ENCODE data around the gene PNKD.

Gene PNKD

GRCh38 chr2:218343591-218343990, 73.3 kb downstream of the PNKD start:
- peak; percentile 42 for DNase-seq (ENCODE audit: low read depth)

DNA sequence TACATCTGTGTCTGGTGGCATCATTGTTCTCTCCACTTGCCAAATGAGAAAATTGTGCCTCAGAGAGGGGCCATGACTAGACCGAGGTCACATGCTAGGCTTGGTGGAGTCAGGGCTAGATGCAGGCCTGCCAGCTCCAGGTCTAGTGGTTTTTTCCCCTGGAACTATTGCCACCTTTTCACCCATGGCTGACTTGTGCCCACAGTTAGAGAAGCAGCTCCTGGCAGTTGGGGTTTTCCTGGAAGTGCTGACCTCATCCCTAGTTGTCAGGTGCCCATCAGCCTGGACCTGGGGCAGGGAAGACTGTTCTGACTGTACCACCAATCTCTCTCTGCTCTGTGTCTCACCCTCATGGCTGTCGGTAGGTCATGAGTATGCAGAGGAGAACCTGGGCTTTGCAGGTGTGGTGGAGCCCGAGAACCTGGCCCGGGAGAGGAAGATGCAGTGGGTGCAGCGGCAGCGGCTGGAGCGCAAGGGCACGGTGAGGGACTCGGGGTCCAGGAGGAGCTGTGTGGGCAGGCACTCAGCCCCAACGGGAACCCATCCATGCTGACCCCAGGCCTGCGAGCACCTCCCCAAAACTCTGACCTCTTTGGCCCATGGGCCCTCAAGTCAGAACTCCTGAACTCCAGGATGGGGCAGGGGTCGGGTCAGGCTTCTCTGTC, 73.9 kb downstream of the PNKD start:
- no peak for DNase-seq (ENCODE audit: low read depth)

GRCh38 chr2:218344755-218345417, 74.6 kb downstream of the PNKD start:
- no peak for DNase-seq (ENCODE audit: low read depth)

GRCh38 chr2:218345491-218346236, 75.3 kb downstream of the PNKD start:
- no peak for DNase-seq (ENCODE audit: low read depth)

DNA sequence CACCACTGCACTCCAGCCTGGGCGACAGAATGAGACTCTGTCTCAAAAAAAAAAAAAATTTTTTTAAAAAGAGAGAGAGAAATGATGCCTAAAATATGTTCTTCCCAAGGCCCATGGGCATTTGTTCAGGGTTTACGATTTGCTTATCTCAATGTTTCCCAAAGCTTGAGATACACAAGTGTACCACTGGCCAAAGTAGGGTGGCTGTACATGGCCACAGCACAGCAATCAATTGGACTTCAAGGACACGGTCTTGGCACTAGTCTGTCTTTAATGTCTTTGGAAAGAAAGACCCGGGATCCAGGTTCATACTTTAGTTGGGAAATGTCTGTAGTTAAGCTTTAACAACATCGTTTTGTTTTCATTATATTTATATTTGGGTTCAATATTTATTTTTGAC, 76.9 kb downstream of the PNKD start:
- DNase-seq (ENCODE audit: low read depth), result no peak

GRCh38 chr2:218354045-218354444, 83.7 kb downstream of the PNKD start:
- no peak for DNase-seq (ENCODE audit: low read depth)

- DNase-seq (ENCODE audit: low read depth), result no peak
Observed at GRCh38 chr2:218354850-218355443, 84.6 kb downstream of the PNKD start.

DNA sequence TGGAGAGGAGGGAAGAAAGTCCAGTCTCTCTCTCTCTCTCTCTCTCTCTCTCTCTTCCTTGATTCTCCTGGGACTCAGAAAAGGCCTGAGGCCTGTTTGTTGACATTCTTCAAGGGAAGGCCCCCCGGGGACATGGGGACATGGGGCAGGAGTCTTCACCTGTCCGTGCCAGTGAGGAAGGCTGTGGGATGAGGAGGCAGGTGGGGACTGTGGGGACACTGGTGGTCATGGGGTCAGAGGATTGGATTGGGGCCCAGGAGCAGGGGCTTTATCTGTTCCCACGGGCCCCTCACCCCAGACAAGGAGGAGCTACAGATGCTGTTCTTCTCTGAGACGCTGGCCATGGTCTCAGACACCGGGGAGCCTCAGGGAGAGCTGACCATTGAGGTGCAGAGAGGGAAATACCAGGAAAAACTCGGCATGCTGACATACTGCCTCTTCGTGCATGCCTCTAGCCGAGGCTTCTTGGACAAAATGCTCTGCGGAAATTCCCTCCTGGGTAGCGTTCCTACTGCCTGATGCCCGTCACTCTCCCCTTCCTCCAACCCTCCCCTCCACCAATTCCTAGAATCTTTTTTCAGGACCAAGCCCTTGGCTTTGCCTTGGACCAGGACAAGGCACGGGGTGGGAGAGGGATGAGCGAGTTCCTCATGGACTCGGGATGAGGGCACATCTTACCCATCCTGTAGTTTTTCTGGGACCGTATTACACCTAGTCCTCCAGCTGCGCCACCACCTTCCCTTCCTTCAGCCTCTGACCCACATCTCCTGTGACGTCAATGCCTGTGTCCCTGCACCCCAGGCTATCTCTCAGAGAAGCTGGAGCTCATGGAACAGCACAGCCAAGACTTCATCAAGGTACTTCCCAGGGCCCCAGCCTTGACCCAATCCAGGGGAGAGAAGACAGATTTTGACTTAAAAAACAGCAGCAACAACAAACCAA, 87.2 kb downstream of the PNKD start:
- no peak for DNase-seq (ENCODE audit: low read depth)

- DNase-seq (ENCODE audit: low read depth), result no peak
Observed at GRCh38 chr2:218360453-218360852, 90.1 kb downstream of the PNKD start.

- no peak for DNase-seq (ENCODE audit: low read depth)
Observed at GRCh38 chr2:218362606-218363005, 92.3 kb downstream of the PNKD start.

DNA sequence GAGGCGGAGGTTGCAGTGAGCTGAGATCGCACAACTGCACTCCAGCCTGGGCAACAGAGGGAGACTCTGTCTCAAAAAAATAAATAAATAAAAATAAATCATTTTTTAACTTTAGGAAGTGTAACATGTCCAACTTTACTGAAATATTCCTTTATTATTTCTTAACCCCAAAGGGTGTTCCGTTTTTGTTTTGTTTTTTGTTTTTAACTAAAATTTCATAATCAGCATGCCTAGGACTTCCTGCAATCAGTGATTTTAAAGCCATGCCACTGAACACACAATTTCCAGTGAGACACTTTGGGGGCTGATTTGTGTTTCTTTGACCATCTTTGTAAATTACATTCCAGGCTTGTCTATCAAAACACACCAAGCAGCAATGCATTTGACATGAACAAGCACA, 93.4 kb downstream of the PNKD start:
- no peak for DNase-seq (ENCODE audit: low read depth)

DNA sequence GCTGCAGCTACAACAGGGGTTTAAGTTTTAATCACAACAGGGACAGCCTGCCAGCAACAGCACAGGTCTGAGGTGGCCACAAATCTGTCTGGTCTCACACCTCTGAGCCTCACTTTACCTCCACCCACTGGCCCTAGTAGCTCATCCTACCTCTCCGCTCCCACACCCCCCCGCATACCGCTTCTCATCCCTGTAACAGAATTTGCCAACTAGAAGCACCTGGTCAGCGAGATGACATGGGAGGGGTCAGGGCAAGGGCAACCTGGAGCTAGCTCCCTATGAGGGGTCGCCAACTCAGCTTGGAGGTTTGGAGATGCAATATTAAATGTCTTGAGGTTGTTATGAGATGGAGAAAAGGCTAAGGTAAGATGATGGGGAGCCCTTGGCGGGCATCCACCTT, 93.9 kb downstream of the PNKD start:
- DNase-seq (ENCODE audit: low read depth), result no peak

GRCh38 chr2:218366621-218367414, 96.5 kb downstream of the PNKD start:
- DNase-seq (ENCODE audit: low read depth), result no peak

GRCh38 chr2:218367415-218368149, 97.3 kb downstream of the PNKD start:
- DNase-seq (ENCODE audit: low read depth), result peak; percentile 86

GRCh38 chr2:218368150-218368528, 97.8 kb downstream of the PNKD start:
- DNase-seq (ENCODE audit: low read depth), result no peak

- DNase-seq (ENCODE audit: low read depth), result no peak
Observed at GRCh38 chr2:218368621-218369153, 98.4 kb downstream of the PNKD start.

- DNase-seq (ENCODE audit: low read depth), result no peak
Observed at GRCh38 chr2:218369330-218369729, 99.0 kb downstream of the PNKD start.

DNA sequence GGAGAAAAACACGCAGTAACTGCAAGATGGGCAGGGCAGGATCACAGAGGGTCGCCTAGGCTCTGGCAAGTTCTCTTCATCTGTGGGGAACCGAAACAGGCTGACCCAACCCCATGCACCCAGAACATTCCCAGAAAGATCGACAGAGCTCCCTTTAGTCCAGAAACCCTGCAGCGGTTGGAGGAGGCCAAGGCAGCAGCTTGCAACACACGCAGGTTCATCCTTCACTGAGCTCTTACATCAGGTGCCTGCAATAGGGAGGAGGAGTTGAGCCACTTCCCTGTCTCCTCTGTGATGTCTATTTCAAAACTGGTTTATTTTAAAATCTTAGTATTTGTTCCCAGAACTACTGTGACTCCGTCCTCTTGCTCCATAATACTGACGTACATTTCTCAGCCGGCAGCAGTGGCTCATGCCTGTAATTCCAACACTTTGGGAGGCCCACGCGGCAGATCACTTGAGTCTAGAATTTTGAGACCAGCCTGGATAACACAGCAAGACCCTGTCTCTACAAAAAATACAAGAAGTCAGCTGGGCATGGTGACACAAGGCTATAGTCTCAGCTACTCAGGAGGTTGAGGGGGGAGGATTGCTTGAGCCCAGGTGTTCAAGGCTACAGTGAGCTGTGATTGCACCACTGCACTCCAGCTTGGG, 100.2 kb downstream of the PNKD start:
- no peak for DNase-seq (ENCODE audit: low read depth)

- DNase-seq (ENCODE audit: low read depth), result no peak
Observed at GRCh38 chr2:218371983-218372350, 101.6 kb downstream of the PNKD start.
